Measurements from ENCODE around the gene EIF4G3.

DNA sequence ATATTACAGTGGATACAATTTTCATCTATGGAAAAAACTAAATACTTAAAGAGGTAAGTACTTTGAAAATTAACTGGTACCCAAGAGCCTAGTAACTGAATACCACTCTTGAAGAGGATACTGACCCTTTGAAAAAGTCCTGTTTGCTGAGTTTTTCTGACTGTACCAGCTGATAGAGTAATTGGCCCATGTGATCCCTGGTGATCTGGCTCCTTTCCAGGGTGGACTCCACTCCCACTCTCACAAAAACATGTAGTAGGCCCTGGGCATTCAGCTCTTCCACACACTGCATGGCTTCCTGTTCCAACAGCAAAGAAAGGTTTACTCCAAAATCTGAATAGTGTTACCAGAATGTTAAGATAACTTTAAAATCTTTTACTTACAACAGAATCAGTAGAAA lies 336.0 kb downstream of the EIF4G3 start:
- no peak for TF ChIP-seq POLR2AphosphoS5 (IDR thresholded peaks at IDR 0.05; ENCODE audit: borderline replicate concordance, low read depth, low read length)
- TF ChIP-seq EZH2 (IDR thresholded peaks at IDR 0.05): no peak

Data from SK-N-MC (cell line).